ENCODE data around the gene PDE6A. TPM values are rescaled to one million over a fixed set of nuclear protein-coding genes. Genes with fewer than 3 reads are reported as not detected.

Gene PDE6A
- total and polyA plus RNA-seq, 9 of the 15 experiments (the other 6 are each of a cell fraction or from before 2014, with no cell fraction given), result 0.01 to 0.04 (median 0.01) TPM; not detected in 6

DNA sequence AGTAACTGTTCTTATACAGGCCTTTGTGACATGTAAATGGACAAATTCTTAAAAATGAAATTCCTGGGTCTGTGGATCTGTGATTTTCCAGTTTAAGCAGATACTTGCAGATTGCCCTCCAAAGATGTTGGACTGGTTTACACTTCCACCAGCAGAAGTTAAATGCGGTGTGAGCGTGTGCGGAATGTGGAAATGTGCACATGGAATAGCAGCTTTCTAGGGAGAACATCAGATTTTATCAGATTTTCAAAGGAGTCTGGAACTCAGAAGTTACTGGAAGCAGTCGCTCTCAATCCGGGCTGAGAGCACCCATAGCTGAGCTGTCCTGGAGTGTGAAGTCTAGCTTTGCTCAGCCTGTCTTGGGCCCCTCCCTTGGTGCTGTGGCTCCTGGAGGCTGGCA lies 117.0 kb downstream of the PDE6A start:
- Histone ChIP-seq H3K27ac (ENCODE audit: extremely low read depth, low read depth, low read length) (no peak overlapping the region), H3K4me2 (ENCODE audit: insufficient read depth, low read length) (no peak overlapping the region), H3K4me1 (replicated peaks in 1 of 2; ENCODE audit: control insufficient read depth in 2 of 2, insufficient read depth in 2 of 2, low read length in 2 of 2) (no peaks in the 10 kb centered on the region), H3K9me3 (replicated peaks; ENCODE audit: control insufficient read depth, insufficient read depth, low read depth, low read length) (no peaks in the 10 kb centered on the region), H3K4me3 (no peak overlapping the region), H3K79me2 (ENCODE audit: control insufficient read depth, insufficient read depth, low read length) (peaks cover 15% of the 10 kb centered on the region; the same call in 2 of the 3 replicates), H3K36me3 (ENCODE audit: control insufficient read depth, insufficient read depth, low read length) (peaks cover 91% of the 10 kb centered on the region; the same call in 2 of the 3 replicates), H4K20me1 (replicated peaks; ENCODE audit: control insufficient read depth, insufficient read depth, low read length) (no peaks in the 10 kb centered on the region), H3K9ac (ENCODE audit: insufficient read depth in 1 of 2, low read depth in 2 of 2, low read length in 2 of 2) (no peak overlapping the region), H3K9me1 (ENCODE audit: control insufficient read depth, insufficient read depth, low read length) (no peaks in the 10 kb centered on the region), H3K27me3 (ENCODE audit: control insufficient read depth in 2 of 2, insufficient read depth in 2 of 2, low read length in 2 of 2) (no peaks in the 10 kb centered on the region), H2AFZ (ENCODE audit: low read depth, low read length) (no peak overlapping the region)
- whole genome bisulfite sequencing (ENCODE audit: insufficient coverage, low coverage, missing lambda C conversion rate), result 91% methylated on average over 5 of the region's 5 CpGs
- in situ Hi-C loops (cut with MboI) (loop anchor here (5.0 kb wide), 1 partner anchor 190 kb away; no protein-coding TSS in a partner anchor), intact Hi-C loops (cut with micrococcal nuclease) (loop anchor here (5.0 kb wide), 1 partner anchor 45 kb away; no protein-coding TSS in a partner anchor)
- DNase-seq (ENCODE audit: extremely low read depth in 1 of 4, low spot score in 3 of 4) (no peak), FAIRE-seq (peak; percentile 19), ATAC-seq (no peak)
- BruUV-seq (replicated peaks), result no TSS peak
- POLR2A ChIA-PET, result interaction anchor here (1.0 to 2.1 kb wide), 2 partner anchors 188 to 191 kb away, joined by 5 to 9 read pairs; no protein-coding TSS in a partner anchor
- TF ChIP-seq ZNF282 (CRISPR knock-in tag; IDR thresholded peaks at IDR 0.05), result no peak
- TF ChIP-seq, protein P1, sequence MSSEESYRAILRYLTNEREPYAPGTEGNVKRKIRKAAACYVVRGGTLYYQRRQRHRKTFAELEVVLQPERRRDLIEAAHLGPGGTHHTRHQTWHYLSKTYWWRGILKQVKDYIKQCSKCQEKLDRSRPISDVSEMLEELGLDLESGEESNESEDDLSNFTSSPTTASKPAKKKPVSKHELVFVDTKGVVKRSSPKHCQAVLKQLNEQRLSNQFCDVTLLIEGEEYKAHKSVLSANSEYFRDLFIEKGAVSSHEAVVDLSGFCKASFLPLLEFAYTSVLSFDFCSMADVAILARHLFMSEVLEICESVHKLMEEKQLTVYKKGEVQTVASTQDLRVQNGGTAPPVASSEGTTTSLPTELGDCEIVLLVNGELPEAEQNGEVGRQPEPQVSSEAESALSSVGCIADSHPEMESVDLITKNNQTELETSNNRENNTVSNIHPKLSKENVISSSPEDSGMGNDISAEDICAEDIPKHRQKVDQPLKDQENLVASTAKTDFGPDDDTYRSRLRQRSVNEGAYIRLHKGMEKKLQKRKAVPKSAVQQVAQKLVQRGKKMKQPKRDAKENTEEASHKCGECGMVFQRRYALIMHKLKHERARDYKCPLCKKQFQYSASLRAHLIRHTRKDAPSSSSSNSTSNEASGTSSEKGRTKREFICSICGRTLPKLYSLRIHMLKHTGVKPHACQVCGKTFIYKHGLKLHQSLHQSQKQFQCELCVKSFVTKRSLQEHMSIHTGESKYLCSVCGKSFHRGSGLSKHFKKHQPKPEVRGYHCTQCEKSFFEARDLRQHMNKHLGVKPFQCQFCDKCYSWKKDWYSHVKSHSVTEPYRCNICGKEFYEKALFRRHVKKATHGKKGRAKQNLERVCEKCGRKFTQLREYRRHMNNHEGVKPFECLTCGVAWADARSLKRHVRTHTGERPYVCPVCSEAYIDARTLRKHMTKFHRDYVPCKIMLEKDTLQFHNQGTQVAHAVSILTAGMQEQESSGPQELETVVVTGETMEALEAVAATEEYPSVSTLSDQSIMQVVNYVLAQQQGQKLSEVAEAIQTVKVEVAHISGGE (CRISPR knock-in tag; IDR thresholded peaks at IDR 0.05), result no peak
- TF ChIP-seq POLR2H (tag; IDR thresholded peaks at IDR 0.05; ENCODE audit: low read depth), result no peak
- TF ChIP-seq, protein P2, sequence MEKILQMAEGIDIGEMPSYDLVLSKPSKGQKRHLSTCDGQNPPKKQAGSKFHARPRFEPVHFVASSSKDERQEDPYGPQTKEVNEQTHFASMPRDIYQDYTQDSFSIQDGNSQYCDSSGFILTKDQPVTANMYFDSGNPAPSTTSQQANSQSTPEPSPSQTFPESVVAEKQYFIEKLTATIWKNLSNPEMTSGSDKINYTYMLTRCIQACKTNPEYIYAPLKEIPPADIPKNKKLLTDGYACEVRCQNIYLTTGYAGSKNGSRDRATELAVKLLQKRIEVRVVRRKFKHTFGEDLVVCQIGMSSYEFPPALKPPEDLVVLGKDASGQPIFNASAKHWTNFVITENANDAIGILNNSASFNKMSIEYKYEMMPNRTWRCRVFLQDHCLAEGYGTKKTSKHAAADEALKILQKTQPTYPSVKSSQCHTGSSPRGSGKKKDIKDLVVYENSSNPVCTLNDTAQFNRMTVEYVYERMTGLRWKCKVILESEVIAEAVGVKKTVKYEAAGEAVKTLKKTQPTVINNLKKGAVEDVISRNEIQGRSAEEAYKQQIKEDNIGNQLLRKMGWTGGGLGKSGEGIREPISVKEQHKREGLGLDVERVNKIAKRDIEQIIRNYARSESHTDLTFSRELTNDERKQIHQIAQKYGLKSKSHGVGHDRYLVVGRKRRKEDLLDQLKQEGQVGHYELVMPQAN (IDR thresholded peaks at IDR 0.05; ENCODE audit: borderline replicate concordance), result no peak
- TF ChIP-seq CEBPG (CRISPR knock-in tag; IDR thresholded peaks at IDR 0.05), result no peak
- no peak for TF ChIP-seq CEBPG (tag; conservative IDR thresholded peaks at IDR 0.05 in 1 of 2, IDR thresholded peaks at IDR 0.05 in 1 of 2)
- TF ChIP-seq ELF2 (CRISPR knock-in tag; IDR thresholded peaks at IDR 0.05), result no peak
- TF ChIP-seq, protein P3, sequence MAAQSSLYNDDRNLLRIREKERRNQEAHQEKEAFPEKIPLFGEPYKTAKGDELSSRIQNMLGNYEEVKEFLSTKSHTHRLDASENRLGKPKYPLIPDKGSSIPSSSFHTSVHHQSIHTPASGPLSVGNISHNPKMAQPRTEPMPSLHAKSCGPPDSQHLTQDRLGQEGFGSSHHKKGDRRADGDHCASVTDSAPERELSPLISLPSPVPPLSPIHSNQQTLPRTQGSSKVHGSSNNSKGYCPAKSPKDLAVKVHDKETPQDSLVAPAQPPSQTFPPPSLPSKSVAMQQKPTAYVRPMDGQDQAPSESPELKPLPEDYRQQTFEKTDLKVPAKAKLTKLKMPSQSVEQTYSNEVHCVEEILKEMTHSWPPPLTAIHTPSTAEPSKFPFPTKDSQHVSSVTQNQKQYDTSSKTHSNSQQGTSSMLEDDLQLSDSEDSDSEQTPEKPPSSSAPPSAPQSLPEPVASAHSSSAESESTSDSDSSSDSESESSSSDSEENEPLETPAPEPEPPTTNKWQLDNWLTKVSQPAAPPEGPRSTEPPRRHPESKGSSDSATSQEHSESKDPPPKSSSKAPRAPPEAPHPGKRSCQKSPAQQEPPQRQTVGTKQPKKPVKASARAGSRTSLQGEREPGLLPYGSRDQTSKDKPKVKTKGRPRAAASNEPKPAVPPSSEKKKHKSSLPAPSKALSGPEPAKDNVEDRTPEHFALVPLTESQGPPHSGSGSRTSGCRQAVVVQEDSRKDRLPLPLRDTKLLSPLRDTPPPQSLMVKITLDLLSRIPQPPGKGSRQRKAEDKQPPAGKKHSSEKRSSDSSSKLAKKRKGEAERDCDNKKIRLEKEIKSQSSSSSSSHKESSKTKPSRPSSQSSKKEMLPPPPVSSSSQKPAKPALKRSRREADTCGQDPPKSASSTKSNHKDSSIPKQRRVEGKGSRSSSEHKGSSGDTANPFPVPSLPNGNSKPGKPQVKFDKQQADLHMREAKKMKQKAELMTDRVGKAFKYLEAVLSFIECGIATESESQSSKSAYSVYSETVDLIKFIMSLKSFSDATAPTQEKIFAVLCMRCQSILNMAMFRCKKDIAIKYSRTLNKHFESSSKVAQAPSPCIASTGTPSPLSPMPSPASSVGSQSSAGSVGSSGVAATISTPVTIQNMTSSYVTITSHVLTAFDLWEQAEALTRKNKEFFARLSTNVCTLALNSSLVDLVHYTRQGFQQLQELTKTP (IDR thresholded peaks at IDR 0.05; ENCODE audit: low read depth in 1 of 2, partially characterized antibody in 2 of 2), result no peak
- TF ChIP-seq ZNF431 (CRISPR knock-in tag; IDR thresholded peaks at IDR 0.05), result no peak
- no peak for TF ChIP-seq PRMT5 (CRISPR knock-in tag; IDR thresholded peaks at IDR 0.05)
- CTCF ChIA-PET (ENCODE audit: low intra/inter-chr PET ratio), result interaction anchor here (1.5 to 7.8 kb wide), 3 partner anchors 163 to 190 kb away, joined by 8 to 108 read pairs (median 22); no protein-coding TSS in a partner anchor
